Tibial nerve (tissue), 3 donors: ENCODE measurements around the gene ATP8A2.

ENCODE experiments used
- POLR2A ChIP-seq, 2 donors: fragments of 450-650 bp; IDR thresholded peaks; one replicate each; pipeline ENCODE4 v1.6.1; 2017; ENCODE audit warnings: antibody characterized with exemption in 2 of 2, mild to moderate bottlenecking in 2 of 2, moderate library complexity in 2 of 2
- TF ChIP-seq, protein P1 (sequence below), 5 experiments: fragments of 200-600 bp in 3 of 5; fragments of 450-650 bp in 2 of 5; sonication (generic) in 3 of 5; IDR thresholded peaks; one replicate each; pipeline ENCODE4 v1.5.1; 2016 to 2019; ENCODE audit warnings: antibody characterized with exemption in 5 of 5, mild to moderate bottlenecking in 3 of 5, moderate library complexity in 2 of 5

GRCh38 chr13:25699600-25699999, 327.8 kb downstream of the ATP8A2 start:
- TF ChIP-seq, protein P1, sequence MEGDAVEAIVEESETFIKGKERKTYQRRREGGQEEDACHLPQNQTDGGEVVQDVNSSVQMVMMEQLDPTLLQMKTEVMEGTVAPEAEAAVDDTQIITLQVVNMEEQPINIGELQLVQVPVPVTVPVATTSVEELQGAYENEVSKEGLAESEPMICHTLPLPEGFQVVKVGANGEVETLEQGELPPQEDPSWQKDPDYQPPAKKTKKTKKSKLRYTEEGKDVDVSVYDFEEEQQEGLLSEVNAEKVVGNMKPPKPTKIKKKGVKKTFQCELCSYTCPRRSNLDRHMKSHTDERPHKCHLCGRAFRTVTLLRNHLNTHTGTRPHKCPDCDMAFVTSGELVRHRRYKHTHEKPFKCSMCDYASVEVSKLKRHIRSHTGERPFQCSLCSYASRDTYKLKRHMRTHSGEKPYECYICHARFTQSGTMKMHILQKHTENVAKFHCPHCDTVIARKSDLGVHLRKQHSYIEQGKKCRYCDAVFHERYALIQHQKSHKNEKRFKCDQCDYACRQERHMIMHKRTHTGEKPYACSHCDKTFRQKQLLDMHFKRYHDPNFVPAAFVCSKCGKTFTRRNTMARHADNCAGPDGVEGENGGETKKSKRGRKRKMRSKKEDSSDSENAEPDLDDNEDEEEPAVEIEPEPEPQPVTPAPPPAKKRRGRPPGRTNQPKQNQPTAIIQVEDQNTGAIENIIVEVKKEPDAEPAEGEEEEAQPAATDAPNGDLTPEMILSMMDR (IDR thresholded peaks at IDR 0.05): no peak
- no peak for TF ChIP-seq POLR2A (IDR thresholded peaks at IDR 0.05)
